Skin epidermis (tissue), 12 donors: ENCODE measurements around the gene KIF27.
"Not testable (repeated sequence)": the region's sequence is repeated elsewhere in the genome, so short reads cannot be mapped to it uniquely, and the experiment has no call there.

ENCODE experiments used
- H3K27ac ChIP-seq, 21 experiments: fragments of 200-600 bp; sonication (generic) in 11 of 21; one replicate each; pipeline ENCODE4 v1.5.0; 2020; ENCODE audit warnings: mild to moderate bottlenecking in 3 of 21, inconsistent platforms in 2 of 21, moderate library complexity in 2 of 21
- H3K4me3 ChIP-seq, 7 experiments: fragments of 200-600 bp; sonication (generic) in 2 of 7; one replicate each; pipeline ENCODE4 v1.5.0; 2020; ENCODE audit warnings: inconsistent platforms in 2 of 7, mild to moderate bottlenecking in 2 of 7, moderate library complexity in 1 of 7

KIF27 gene

GRCh38 chr9:83830426-83831071 lies 90.7 kb downstream of the KIF27 start:
- H3K4me3 ChIP-seq, H3K27ac ChIP-seq: not testable (repeated sequence)

- not testable (repeated sequence) for H3K4me3 ChIP-seq, H3K27ac ChIP-seq
Observed at GRCh38 chr9:83824986-83825623, 96.1 kb downstream of the KIF27 start.

GRCh38 chr9:83817356-83818278 lies 103.6 kb downstream of the KIF27 start, which contains the start of gene GKAP1:
GKAP1 (minus strand) TSS chr9:83817769; CDS start chr9:83806517, 11,252 bp downstream.
- peak within 1 kb of the TSS; percentile 58 to 86 (median 76) for H3K4me3 ChIP-seq

GRCh38 chr9:83817011-83817355 lies 104.2 kb downstream of the KIF27 start:
- Histone ChIP-seq H3K4me3 (peak overlapping the region; percentile 58 to 86 (median 76)), H3K27ac (peak overlapping the region in 17 of 21 experiments; percentile 22 to 86 (median 60))

More at GRCh38 chr9:83817356-83818278, 103.6 kb downstream of the KIF27 start, which contains the start of gene GKAP1:
- peak within 1 kb of the TSS in 17 of 21 experiments; percentile 22 to 86 (median 60) for H3K27ac ChIP-seq

GRCh38 chr9:83815120-83815519 lies 106.1 kb downstream of the KIF27 start:
- H3K27ac ChIP-seq, H3K4me3 ChIP-seq: not testable (repeated sequence)

- not testable (repeated sequence) for H3K27ac ChIP-seq, H3K4me3 ChIP-seq
Observed at GRCh38 chr9:83809213-83809612, 112.0 kb downstream of the KIF27 start.

- H3K27ac ChIP-seq, H3K4me3 ChIP-seq: not testable (repeated sequence)
Observed at GRCh38 chr9:83804454-83804853, 116.8 kb downstream of the KIF27 start.

GRCh38 chr9:83803941-83804340 lies 117.3 kb downstream of the KIF27 start:
- not testable (repeated sequence) for H3K27ac ChIP-seq, H3K4me3 ChIP-seq

- Histone ChIP-seq H3K27ac (no peak overlapping the region), H3K4me3 (no peak overlapping the region)
Observed at GRCh38 chr9:83800236-83801033, 120.8 kb downstream of the KIF27 start.

- Histone ChIP-seq H3K4me3 (no peak overlapping the region), H3K27ac (no peak overlapping the region)
Observed at GRCh38 chr9:83794051-83794450, 127.2 kb downstream of the KIF27 start.

- Histone ChIP-seq H3K27ac (no peak overlapping the region), H3K4me3 (no peak overlapping the region)
Observed at GRCh38 chr9:83792746-83793145, 128.5 kb downstream of the KIF27 start.
